Fibroblast of the conjunctiva (primary cell): ENCODE data around the gene RGR.
A peak's percentile ranks its signal among the peaks of the same experiment; 100 is the strongest.

ENCODE experiments used
- DNase-seq: peaks from one replicate; pipeline ENCODE4 v3.0.0-alpha.2; 2010; ENCODE audit warnings: low read depth

The RGR gene

GRCh38 chr10:84296091-84296981, 51.5 kb downstream of the RGR start:
- DNase-seq = peak; percentile 31

DNA sequence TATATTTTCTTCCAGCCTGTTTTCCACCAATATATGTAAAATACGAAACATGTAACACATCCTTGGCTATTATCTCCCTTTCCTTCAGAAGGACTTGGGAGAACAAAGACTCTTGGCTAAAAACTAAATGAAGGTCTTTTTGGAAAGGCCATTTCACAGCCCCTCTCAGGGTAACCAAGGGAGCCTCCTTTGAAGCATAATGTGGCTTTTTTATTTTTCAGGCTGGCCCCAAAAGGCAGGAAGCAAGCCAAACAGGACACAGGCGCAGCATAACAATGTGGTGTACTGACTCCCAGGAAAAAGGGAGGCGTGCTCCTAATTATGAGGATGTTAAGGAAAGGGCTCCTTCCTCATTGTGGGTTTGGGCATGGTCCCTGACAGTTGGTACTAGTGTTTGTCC, 53.2 kb downstream of the RGR start:
- no peak for DNase-seq

- DNase-seq = no peak
Measured at GRCh38 chr10:84302223-84302622, 57.4 kb downstream of the RGR start.

DNA sequence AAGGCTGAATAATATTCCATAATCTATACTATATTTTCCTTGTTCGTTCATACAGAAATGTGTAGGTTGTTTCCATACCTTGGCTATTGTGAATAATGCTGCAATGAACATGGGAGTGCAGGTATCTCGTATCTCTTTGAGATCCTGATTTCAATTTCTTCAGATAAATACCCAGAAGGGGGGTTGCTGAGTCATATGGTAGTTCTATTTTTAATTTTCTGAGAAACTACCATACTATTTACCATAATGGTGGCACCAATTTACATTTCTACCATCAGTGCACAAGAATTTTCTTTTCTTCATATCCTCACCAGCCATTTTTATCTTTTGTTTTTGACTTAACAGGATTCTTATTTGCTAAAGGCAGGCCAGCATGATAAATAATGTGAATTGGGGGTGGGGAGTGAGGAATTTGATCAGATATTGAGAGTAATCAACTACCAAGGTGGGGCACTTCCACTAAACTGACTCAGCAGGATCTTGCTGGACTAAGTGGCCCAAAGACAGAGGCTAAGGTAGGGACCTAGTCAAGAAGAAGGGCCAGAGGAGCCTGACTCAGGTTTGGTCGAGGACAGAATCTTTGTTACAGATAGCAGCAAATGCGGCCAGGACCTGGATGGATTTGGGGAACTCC, 62.0 kb downstream of the RGR start:
- no peak for DNase-seq

- no peak for DNase-seq
Measured at GRCh38 chr10:84308021-84308420, 63.2 kb downstream of the RGR start.

DNA sequence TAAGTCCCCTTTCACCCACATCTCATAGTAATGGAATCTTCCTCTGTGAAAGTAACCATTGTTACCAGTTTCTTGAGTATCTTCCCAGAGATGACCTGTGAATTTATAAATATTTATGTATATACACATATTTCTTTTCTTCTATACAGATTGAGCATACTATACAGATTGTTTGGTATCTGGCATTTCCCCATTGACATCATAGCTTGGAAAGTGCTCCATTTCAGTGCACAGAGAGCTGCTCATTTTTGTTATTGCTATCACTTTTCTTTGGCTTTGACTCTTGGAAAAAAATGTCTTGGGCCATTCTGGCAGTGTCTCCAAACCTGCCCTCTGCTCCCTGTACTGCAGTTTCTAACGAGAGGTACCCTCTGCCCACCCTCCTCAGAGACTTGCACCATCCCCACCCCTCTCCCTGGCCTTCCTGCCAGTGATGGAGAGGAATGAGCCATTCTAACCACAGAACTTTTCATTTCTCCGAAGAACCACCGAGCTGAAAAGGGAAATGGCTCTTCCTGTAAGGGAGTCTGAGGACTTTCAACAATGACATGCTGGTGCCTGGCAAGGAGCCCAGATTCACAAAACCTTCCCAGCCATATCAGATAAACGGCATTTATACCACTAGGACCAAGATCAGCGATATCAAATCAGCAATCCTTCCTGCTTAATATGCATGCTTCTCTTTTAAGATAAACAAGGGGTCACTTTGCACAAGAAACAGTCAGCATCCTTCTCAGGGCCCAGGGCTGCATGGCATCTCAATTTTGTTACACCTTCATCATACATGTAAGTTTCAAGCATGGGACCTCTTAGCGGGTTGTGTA, 63.8 kb downstream of the RGR start:
- DNase-seq = no peak
